AG04450 (cell line): Measurements from ENCODE around the gene ZDHHC14. TPM values are rescaled to one million over a fixed set of nuclear protein-coding genes. Genes with fewer than 3 reads are reported as not detected.

ENCODE experiments used
- CTCF ChIA-PET: fragments of 300-600, 350-600 bp; formaldehyde crosslinking; extraction: SDS; loops from one replicate; lab custom pipeline; 2022; ENCODE audit warnings: antibody characterized with exemption, inconsistent platforms; lab: Charles Lee
- POLR2A ChIA-PET: fragments of 350-600 bp; formaldehyde crosslinking; extraction: SDS; loops from one replicate; lab custom pipeline; 2021; ENCODE audit warnings: antibody characterized with exemption, inconsistent platforms; lab: Yijun Ruan, JAX
- DNase-seq: peaks from one replicate; pipeline ENCODE4 v3.0.0-alpha.2; 2011; ENCODE audit warnings: low read depth, low spot score
- H3K27ac ChIP-seq: one replicate; pipeline ENCODE4 v1.5.1; 2012; ENCODE audit warnings: low read depth, low read length, control low read depth
- H3K27me3 ChIP-seq: one replicate; pipeline ENCODE4 v1.6.0; 2012; ENCODE audit warnings: low read length; ENCODE audit not compliant: control insufficient read depth, insufficient read depth
- H3K4me3 ChIP-seq: 2 replicates; pipeline ENCODE4 v1.5.1; 2011; ENCODE audit warnings: mild to moderate bottlenecking, low read depth, low read length, control low read depth
- H3K9me3 ChIP-seq: 2 replicates; pipeline ENCODE4 v1.5.1; 2012; ENCODE audit warnings: low read length; ENCODE audit not compliant: control insufficient read depth, insufficient read depth
- CTCF ChIP-seq: IDR thresholded peaks from 2 replicates; pipeline ENCODE4 v1.5.1; 2011; ENCODE audit warnings: low read depth, low read length, control low read depth, inconsistent platforms
- polyA plus RNA-seq: library from polyadenylated mRNA; depleted of rRNA; stranded (reverse); fragments of >200 nt; gene quantifications from 2 replicates; pipeline ENCODE4 v1.2.3, GENCODE V29; 2011

The ZDHHC14 gene
- polyA plus RNA-seq, 1 experiment = 2.2 TPM

- no peak overlapping the region for H3K4me3 ChIP-seq
- no peaks in the 10 kb centered on the region for H3K9me3 ChIP-seq
- CTCF ChIA-PET = no interaction called here
- H3K27ac ChIP-seq = no peak overlapping the region
- no peak for TF ChIP-seq CTCF
- DNase-seq = no peak
- POLR2A ChIA-PET = no interaction called here
- peaks cover 5% of the 10 kb centered on the region for H3K27me3 ChIP-seq
Measured at GRCh38 chr6:157561929-157562810, 181.2 kb downstream of the ZDHHC14 start.

GRCh38 chr6:157562997-157563396, 182.0 kb downstream of the ZDHHC14 start:
- Histone ChIP-seq H3K4me3 (no peak overlapping the region), H3K27me3 (peaks cover 5% of the 10 kb centered on the region), H3K27ac (no peak overlapping the region), H3K9me3 (no peaks in the 10 kb centered on the region)
- TF ChIP-seq CTCF = no peak
- DNase-seq = no peak
- ChIA-PET CTCF (no interaction called here), POLR2A (no interaction called here)

GRCh38 chr6:157563611-157564284, 182.8 kb downstream of the ZDHHC14 start:
- ChIA-PET CTCF (no interaction called here), POLR2A (no interaction called here)
- Histone ChIP-seq H3K27ac (no peak overlapping the region), H3K9me3 (no peaks in the 10 kb centered on the region), H3K27me3 (peaks cover 7% of the 10 kb centered on the region), H3K4me3 (no peak overlapping the region)
- no peak for TF ChIP-seq CTCF
- no peak for DNase-seq

GRCh38 chr6:157568702-157569101, 187.7 kb downstream of the ZDHHC14 start:
- peaks cover 3% of the 10 kb centered on the region for H3K27me3 ChIP-seq
- ChIA-PET POLR2A (no interaction called here), CTCF (no interaction called here)
- H3K9me3 ChIP-seq = no peaks in the 10 kb centered on the region
- DNase-seq = no peak
- no peak overlapping the region for H3K4me3 ChIP-seq
- TF ChIP-seq CTCF = no peak
- H3K27ac ChIP-seq = no peak overlapping the region

GRCh38 chr6:157569543-157569942, 188.6 kb downstream of the ZDHHC14 start:
- Histone ChIP-seq H3K27ac (no peak overlapping the region), H3K27me3 (peaks cover 3% of the 10 kb centered on the region), H3K9me3 (no peaks in the 10 kb centered on the region), H3K4me3 (no peak overlapping the region)
- TF ChIP-seq CTCF = no peak
- ChIA-PET CTCF (interaction anchor here (0.5 kb wide), 1 partner anchor 193 kb away, joined by 6 read pairs; no protein-coding TSS in a partner anchor), POLR2A (no interaction called here)
- DNase-seq = no peak
